IMR-90 (cell line): ENCODE results near the gene ERCC1. TPM values are rescaled to one million over a fixed set of nuclear protein-coding genes. Genes with fewer than 3 reads are reported as not detected.

Experiments
- ATAC-seq: fragments of 200-7000 bp; cut with Tn5 transposase; 2 replicates; pipeline ENCODE4 v1.9.1; 2020; ENCODE audit warnings: low read depth, mild to moderate bottlenecking, moderate library complexity
- BruUV-seq: library from RNA; stranded (reverse); fragments of 400-500 nt; replicated peaks from 2 replicates; lab custom pipeline; 2021; lab: Mats Ljungman, UMichigan
- CTCF ChIA-PET: fragments of 300-600 bp; formaldehyde crosslinking; extraction: SDS; loops from one replicate; lab custom pipeline; 2021; ENCODE audit warnings: antibody characterized with exemption; lab: Yijun Ruan, JAX
- POLR2A ChIA-PET: fragments of 300-600 bp; sonication (Branson Sonifier 250); formaldehyde crosslinking; loops from one replicate; lab custom pipeline; 2022; ENCODE audit warnings: antibody characterized with exemption; ENCODE audit not compliant: unreplicated experiment; lab: Charles Lee
- DNase-seq: peaks from one replicate; pipeline ENCODE4 v3.0.0; 2013
- H2AFZ ChIP-seq: replicated peaks from 2 replicates; pipeline ENCODE3; 2013; ENCODE audit warnings: low read length, mild to moderate bottlenecking; ENCODE audit not compliant: poor library complexity
- H2AK5ac ChIP-seq: 2 replicates; pipeline ENCODE4 v1.6.1; 2013; ENCODE audit warnings: low read depth, low read length, inconsistent platforms
- H2AK9ac ChIP-seq: replicated peaks from 2 replicates; pipeline ENCODE3; 2013; ENCODE audit warnings: mild to moderate bottlenecking, low read depth, low read length, moderate library complexity; ENCODE audit not compliant: poor library complexity
- H2BK120ac ChIP-seq: 2 replicates; pipeline ENCODE4 v1.6.1; 2013; ENCODE audit warnings: low read depth, low read length, inconsistent platforms
- H2BK15ac ChIP-seq: 3 replicates; pipeline ENCODE4 v1.6.1; 2013; ENCODE audit warnings: low read depth, low read length, inconsistent platforms
- H2BK20ac ChIP-seq: 2 replicates; pipeline ENCODE4 v1.6.1; 2013; ENCODE audit warnings: low read depth, mild to moderate bottlenecking, inconsistent platforms, low read length, moderate library complexity
- H2BK5ac ChIP-seq: 2 replicates; pipeline ENCODE4 v1.6.1; 2013; ENCODE audit warnings: mild to moderate bottlenecking, low read depth, low read length, inconsistent platforms; ENCODE audit not compliant: poor library complexity, severe bottlenecking
- H3K14ac ChIP-seq: replicated peaks from 2 replicates; pipeline ENCODE4 v1.6.1; 2013; ENCODE audit warnings: low read depth, low read length, inconsistent platforms
- H3K18ac ChIP-seq: 2 replicates; pipeline ENCODE4 v1.6.1; 2013; ENCODE audit warnings: low read depth, low read length, control low read depth
- H3K23ac ChIP-seq: 2 replicates; pipeline ENCODE4 v1.6.1; 2013; ENCODE audit warnings: low read depth, low read length, inconsistent platforms
- H3K27ac ChIP-seq: 2 replicates; pipeline ENCODE4 v1.5.1; 2013; ENCODE audit warnings: mild to moderate bottlenecking, control low read depth, low read length; ENCODE audit not compliant: insufficient read depth
- H3K27me3 ChIP-seq: 2 replicates; pipeline ENCODE4 v1.6.1; 2013; ENCODE audit warnings: low read length; ENCODE audit not compliant: control insufficient read depth, insufficient read depth
- H3K36me3 ChIP-seq: 2 replicates; pipeline ENCODE4 v1.6.1; 2013; ENCODE audit warnings: low read length, mixed read lengths; ENCODE audit not compliant: control insufficient read depth, insufficient read depth
- H3K4ac ChIP-seq: 2 replicates; pipeline ENCODE4 v1.6.1; 2013; ENCODE audit warnings: low read depth, low read length, inconsistent platforms
- H3K4me1 ChIP-seq: 2 replicates; pipeline ENCODE4 v1.6.1; 2013; ENCODE audit warnings: low read length, mixed read lengths; ENCODE audit not compliant: control insufficient read depth, insufficient read depth
- H3K4me2 ChIP-seq: 2 replicates; pipeline ENCODE4 v1.6.1; 2013; ENCODE audit warnings: low read depth, mild to moderate bottlenecking, control low read depth, low read length, moderate library complexity
- H3K4me3 ChIP-seq: 2 replicates; pipeline ENCODE4 v1.5.1; 2013; ENCODE audit warnings: low read depth, mild to moderate bottlenecking, control low read depth, low read length, moderate library complexity; ENCODE audit not compliant: insufficient read depth
- H3K56ac ChIP-seq: 2 replicates; pipeline ENCODE4 v1.6.1; 2013; ENCODE audit warnings: low read length, inconsistent platforms; ENCODE audit not compliant: insufficient read depth; ENCODE audit errors: extremely low read depth
- H3K79me1 ChIP-seq, 2 experiments: 2 replicates each; pipeline ENCODE4 v1.6.1; 2013; ENCODE audit warnings: low read length in 2 of 2, inconsistent platforms in 1 of 2, low read depth in 1 of 2
- H3K9ac ChIP-seq: 2 replicates; pipeline ENCODE4 v1.6.1; 2013; ENCODE audit warnings: low read depth, low read length, control low read depth
- H3K9me1 ChIP-seq: 2 replicates; pipeline ENCODE4 v1.6.1; 2013; ENCODE audit warnings: low read length, inconsistent platforms; ENCODE audit not compliant: insufficient read depth
- H3K9me3 ChIP-seq: 2 replicates; pipeline ENCODE4 v1.6.1; 2013; ENCODE audit warnings: low read length; ENCODE audit not compliant: control insufficient read depth, insufficient read depth
- H4K20me1 ChIP-seq: 2 replicates; pipeline ENCODE4 v1.6.1; 2013; ENCODE audit warnings: low read length, inconsistent platforms; ENCODE audit not compliant: insufficient read depth
- H4K5ac ChIP-seq: 2 replicates; pipeline ENCODE4 v1.6.1; 2013; ENCODE audit warnings: mild to moderate bottlenecking, low read depth, low read length, control low read depth
- H4K8ac ChIP-seq, 2 experiments: 2 replicates each; pipeline ENCODE4 v1.6.1; 2013; ENCODE audit warnings: low read depth in 2 of 2, low read length in 2 of 2, control low read depth in 1 of 2, inconsistent platforms in 1 of 2
- H4K91ac ChIP-seq: 2 replicates; pipeline ENCODE4 v1.6.1; 2013; ENCODE audit warnings: low read depth, low read length, inconsistent platforms; ENCODE audit not compliant: insufficient read depth
- BHLHE40 ChIP-seq: fragments of 150-350 bp; IDR thresholded peaks from 2 replicates; pipeline ENCODE4 v1.6.1; 2016; ENCODE audit warnings: mild to moderate bottlenecking, low read depth, low read length
- CEBPB ChIP-seq: IDR thresholded peaks from 2 replicates; pipeline ENCODE4 v1.6.1; 2012; ENCODE audit warnings: low read depth, low read length, improper control_type of control experiment
- CHD1 ChIP-seq: IDR thresholded peaks from 2 replicates; pipeline ENCODE4 v1.6.1; 2012; ENCODE audit warnings: low read depth, low read length, improper control_type of control experiment
- MAFK ChIP-seq: IDR thresholded peaks from 2 replicates; pipeline ENCODE4 v1.6.1; 2012; ENCODE audit warnings: low read depth, low read length, improper control_type of control experiment
- MAZ ChIP-seq: IDR thresholded peaks from 2 replicates; pipeline ENCODE4 v1.6.1; 2012; ENCODE audit warnings: low read depth, mild to moderate bottlenecking, low read length, improper control_type of control experiment, moderate library complexity, borderline replicate concordance
- NFE2L2 ChIP-seq: fragments of 150-350 bp; IDR thresholded peaks from 2 replicates; pipeline ENCODE4 v1.6.1; 2016; ENCODE audit warnings: low read depth, mild to moderate bottlenecking, low read length
- POLR2A ChIP-seq: IDR thresholded peaks from 2 replicates; pipeline ENCODE4 v1.6.1; 2012; ENCODE audit warnings: mild to moderate bottlenecking, low read depth, low read length
- RAD21 ChIP-seq: IDR thresholded peaks from 2 replicates; pipeline ENCODE4 v1.6.1; 2012; ENCODE audit warnings: low read length, improper control_type of control experiment
- RCOR1 ChIP-seq: IDR thresholded peaks from 2 replicates; pipeline ENCODE4 v1.6.1; 2012; ENCODE audit warnings: mild to moderate bottlenecking, low read length, improper control_type of control experiment; ENCODE audit not compliant: insufficient replicate concordance
- RFX5 ChIP-seq: IDR thresholded peaks from 2 replicates; pipeline ENCODE4 v1.8.0; 2012; ENCODE audit warnings: low read depth, mild to moderate bottlenecking, low read length, moderate library complexity
- SMC3 ChIP-seq: fragments of 150-350 bp; IDR thresholded peaks from 2 replicates; pipeline ENCODE4 v1.6.1; 2016; ENCODE audit warnings: low read depth, mild to moderate bottlenecking, antibody characterized with exemption, low read length, moderate library complexity
- WGBS, 2 experiments: methylation state at CpG; one replicate each; pipeline versions ENCODE4 v1.1.5 to v1.1.7; 2013; ENCODE audit warnings: missing lambda C conversion rate in 2 of 2; ENCODE audit not compliant: insufficient read length in 1 of 2; ENCODE audit errors: extremely low coverage in 2 of 2; 5-methylcytosine and 5-hydroxymethylcytosine counted together
- dilution Hi-C: fragments of 300-500 bp; cut with HindIII; formaldehyde crosslinking; loops from one replicate; pipeline ENCODE4 v1.14.3; 2018; ENCODE audit warnings: low sequenced_read_pairs; ENCODE audit not compliant: unreplicated experiment
- in situ Hi-C: fragments of 300-500 bp; cut with MboI; formaldehyde crosslinking; loops from 3 replicates; pipeline ENCODE4 v1.14.3; 2019; ENCODE audit warnings: low sequenced_read_pairs, inconsistent platforms, mixed read lengths
- intact Hi-C: fragments of 100-400 bp; cut with micrococcal nuclease; formaldehyde crosslinking; loops from 2 replicates; pipeline ENCODE4 v1.10.0; 2022
- polyA plus RNA-seq, 3 experiments: library from polyadenylated mRNA; depleted of rRNA; stranded (reverse); fragments of >200 nt; gene quantifications; 2 replicates each; pipeline ENCODE4 v1.2.3, GENCODE V29; 2012; ENCODE audit warnings: low replicate concordance in 1 of 3
- total RNA-seq: library from RNA; depleted of rRNA; stranded (reverse); fragments of >200 nt; gene quantifications from 2 replicates; pipeline ENCODE4 v1.2.3, GENCODE V29; 2012
- TF ChIP-seq, protein P1 (sequence below): fragments of 150-350 bp; IDR thresholded peaks from 2 replicates; pipeline ENCODE4 v1.6.1; 2017; ENCODE audit warnings: mild to moderate bottlenecking, antibody characterized with exemption, low read length, low read depth
- TF ChIP-seq, protein P2 (sequence below): conservative IDR thresholded peaks from 2 replicates; pipeline ENCODE4 v1.5.1; 2012; ENCODE audit warnings: mild to moderate bottlenecking, low read depth, low read length, improper control_type of control experiment
- TF ChIP-seq, protein P3 (sequence below): fragments of 150-350 bp; IDR thresholded peaks from 2 replicates; pipeline ENCODE4 v1.6.1; 2016; ENCODE audit warnings: low read depth, mild to moderate bottlenecking, low read length, moderate library complexity, borderline replicate concordance

The ERCC1 gene
- total and polyA plus RNA-seq, 2 of the 4 experiments (the other 2 are of a cell fraction) = 84.2 to 132 TPM

DNA sequence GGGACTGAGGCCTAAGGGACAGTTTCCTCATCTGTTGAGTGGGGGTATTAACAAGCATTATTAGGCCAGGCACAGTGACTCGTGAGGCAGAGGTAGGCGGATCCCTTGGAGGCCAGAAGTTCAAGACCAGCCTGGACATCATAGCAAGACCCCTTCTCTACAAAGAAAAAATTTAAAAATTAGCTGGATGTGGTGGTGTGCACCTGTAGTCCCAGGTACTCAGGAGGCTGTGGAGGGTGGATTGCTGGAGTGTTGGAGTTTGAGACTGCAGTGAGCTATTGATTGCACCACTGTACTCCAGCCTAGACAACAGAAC lies 32.7 kb upstream of the ERCC1 start:
- ATAC-seq = no peak
- DNase-seq = no peak
- H3K4me1 ChIP-seq = peaks cover 10% of the 10 kb centered on the region
- TF ChIP-seq, protein P1, sequence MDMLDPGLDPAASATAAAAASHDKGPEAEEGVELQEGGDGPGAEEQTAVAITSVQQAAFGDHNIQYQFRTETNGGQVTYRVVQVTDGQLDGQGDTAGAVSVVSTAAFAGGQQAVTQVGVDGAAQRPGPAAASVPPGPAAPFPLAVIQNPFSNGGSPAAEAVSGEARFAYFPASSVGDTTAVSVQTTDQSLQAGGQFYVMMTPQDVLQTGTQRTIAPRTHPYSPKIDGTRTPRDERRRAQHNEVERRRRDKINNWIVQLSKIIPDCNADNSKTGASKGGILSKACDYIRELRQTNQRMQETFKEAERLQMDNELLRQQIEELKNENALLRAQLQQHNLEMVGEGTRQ = no peak
- TF ChIP-seq RCOR1 (peak; percentile 45), CEBPB (0 out of 2 replicates have a peak, but pooled peaks have one; percentile 7), SMC3 (no peak), CHD1 (no peak; the same call in 1 of the 2 replicates), MAZ (no peak; the same call in 1 of the 2 replicates), NFE2L2 (no peak), POLR2A (peak; percentile 68), MAFK (no peak), RAD21 (no peak), BHLHE40 (no peak), RFX5 (no peak)
- TF ChIP-seq, protein P2, sequence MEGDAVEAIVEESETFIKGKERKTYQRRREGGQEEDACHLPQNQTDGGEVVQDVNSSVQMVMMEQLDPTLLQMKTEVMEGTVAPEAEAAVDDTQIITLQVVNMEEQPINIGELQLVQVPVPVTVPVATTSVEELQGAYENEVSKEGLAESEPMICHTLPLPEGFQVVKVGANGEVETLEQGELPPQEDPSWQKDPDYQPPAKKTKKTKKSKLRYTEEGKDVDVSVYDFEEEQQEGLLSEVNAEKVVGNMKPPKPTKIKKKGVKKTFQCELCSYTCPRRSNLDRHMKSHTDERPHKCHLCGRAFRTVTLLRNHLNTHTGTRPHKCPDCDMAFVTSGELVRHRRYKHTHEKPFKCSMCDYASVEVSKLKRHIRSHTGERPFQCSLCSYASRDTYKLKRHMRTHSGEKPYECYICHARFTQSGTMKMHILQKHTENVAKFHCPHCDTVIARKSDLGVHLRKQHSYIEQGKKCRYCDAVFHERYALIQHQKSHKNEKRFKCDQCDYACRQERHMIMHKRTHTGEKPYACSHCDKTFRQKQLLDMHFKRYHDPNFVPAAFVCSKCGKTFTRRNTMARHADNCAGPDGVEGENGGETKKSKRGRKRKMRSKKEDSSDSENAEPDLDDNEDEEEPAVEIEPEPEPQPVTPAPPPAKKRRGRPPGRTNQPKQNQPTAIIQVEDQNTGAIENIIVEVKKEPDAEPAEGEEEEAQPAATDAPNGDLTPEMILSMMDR = no peak
- TF ChIP-seq, protein P3, sequence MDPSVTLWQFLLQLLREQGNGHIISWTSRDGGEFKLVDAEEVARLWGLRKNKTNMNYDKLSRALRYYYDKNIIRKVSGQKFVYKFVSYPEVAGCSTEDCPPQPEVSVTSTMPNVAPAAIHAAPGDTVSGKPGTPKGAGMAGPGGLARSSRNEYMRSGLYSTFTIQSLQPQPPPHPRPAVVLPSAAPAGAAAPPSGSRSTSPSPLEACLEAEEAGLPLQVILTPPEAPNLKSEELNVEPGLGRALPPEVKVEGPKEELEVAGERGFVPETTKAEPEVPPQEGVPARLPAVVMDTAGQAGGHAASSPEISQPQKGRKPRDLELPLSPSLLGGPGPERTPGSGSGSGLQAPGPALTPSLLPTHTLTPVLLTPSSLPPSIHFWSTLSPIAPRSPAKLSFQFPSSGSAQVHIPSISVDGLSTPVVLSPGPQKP = no peak
- no peak overlapping the region; the same call in 1 of the 2 replicates for H3K14ac ChIP-seq
- POLR2A ChIA-PET = interaction anchor here (0.6 kb wide), 1 partner anchor 34 kb away, joined by 17 read pairs; no protein-coding TSS in a partner anchor
- BruUV-seq = no TSS peak
- peak overlapping the region; percentile 73 for H3K4ac ChIP-seq
- H3K36me3 ChIP-seq = no peaks in the 10 kb centered on the region
- peak overlapping the region; percentile 71 for H2BK5ac ChIP-seq
- intact Hi-C loops (no loop called here), dilution Hi-C loops (no loop called here), in situ Hi-C loops (no loop called here)
- peak overlapping the region; percentile 74 for H2AFZ ChIP-seq
- no peak overlapping the region for H3K56ac ChIP-seq
- no peaks in the 10 kb centered on the region for H3K9me3 ChIP-seq
- peaks cover 10% of the 10 kb centered on the region for H3K9me1 ChIP-seq
- H2AK5ac ChIP-seq = peak overlapping the region; percentile 71; the same call in 1 of the 2 replicates
- H4K20me1 ChIP-seq = peaks cover 8% of the 10 kb centered on the region
- no peak overlapping the region for H2BK20ac ChIP-seq
- peak overlapping the region; percentile 66 for H3K27ac ChIP-seq
- whole genome bisulfite sequencing, 2 experiments = no CpG with 5 or more reads among the region's 2 CpGs
- H2BK120ac ChIP-seq = peak overlapping the region; percentile 76
- H4K5ac ChIP-seq = no peak overlapping the region
- peak overlapping the region; percentile 49; the same call in 1 of the 2 replicates for H4K91ac ChIP-seq
- H3K18ac ChIP-seq = no peak overlapping the region
- CTCF ChIA-PET = interaction anchor here (0.6 kb wide), 1 partner anchor 16 kb away, joined by 3 read pairs; no protein-coding TSS in a partner anchor
- no peak overlapping the region for H3K9ac ChIP-seq
- no peak overlapping the region; a peak in 1 of 4 replicates for H4K8ac ChIP-seq
- peak overlapping the region; percentile 43; the same call in 1 of the 3 replicates for H2BK15ac ChIP-seq
- 0 out of 2 replicates have a peak overlapping the region, but pooled peaks have one; percentile 44 for H3K23ac ChIP-seq
- peaks cover 0 to 14% of the 10 kb centered on the region in 2 experiments; a peak in 2 of 4 replicates for H3K79me1 ChIP-seq
- no peaks in the 10 kb centered on the region for H3K27me3 ChIP-seq
- no peak overlapping the region; the same call in 1 of the 2 replicates for H3K4me2 ChIP-seq
- peak overlapping the region; percentile 82 for H2AK9ac ChIP-seq
- H3K4me3 ChIP-seq = no peak overlapping the region
